Measurements from ENCODE around the gene POM121C.
"Not testable (repeated sequence)": the region's sequence is repeated elsewhere in the genome, so short reads cannot be mapped to it uniquely, and the experiment has no call there.

DNA sequence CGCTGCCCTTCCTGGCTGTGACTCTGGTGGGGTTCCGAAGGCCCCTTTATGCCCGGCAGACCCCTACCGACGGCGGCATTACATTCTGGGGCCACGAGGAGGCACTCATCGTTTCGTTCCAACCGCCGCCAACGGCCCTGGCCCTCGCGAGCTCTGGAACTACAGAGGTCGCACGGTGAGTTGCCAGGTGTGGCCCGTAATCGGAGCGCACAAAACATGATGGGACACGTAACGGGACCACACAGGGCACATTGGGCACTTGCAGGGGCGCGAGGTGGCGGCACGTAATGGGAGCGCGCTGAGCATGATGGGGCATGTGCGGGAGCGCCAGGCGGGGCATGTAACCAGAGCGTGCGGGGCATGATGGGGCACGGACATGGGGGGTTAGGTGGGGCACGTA lies 90.8 kb downstream of the POM121C start, which contains the start of gene TRIM73:
- TF ChIP-seq HDGF (IDR thresholded peaks at IDR 0.05; ENCODE audit: borderline replicate concordance); SP1 (IDR thresholded peaks at IDR 0.05); FOXM1 (IDR thresholded peaks at IDR 0.05; ENCODE audit: borderline replicate concordance); BHLHE40 (IDR thresholded peaks at IDR 0.05; ENCODE audit: borderline replicate concordance); CTBP1 (IDR thresholded peaks at IDR 0.05; ENCODE audit: borderline replicate concordance); TARDBP (IDR thresholded peaks at IDR 0.05); FOXK2 (IDR thresholded peaks at IDR 0.05): not testable (repeated sequence)
